CD4-positive, alpha-beta T cell treated with Interleukin-12 subunit alpha and Interleukin-12 subunit beta, for 1 hour (primary cell): ENCODE measurements around the gene GPR108.
A peak's percentile ranks its signal among the peaks of the same experiment; 100 is the strongest.
"Not testable (repeated sequence)": the region's sequence is repeated elsewhere in the genome, so short reads cannot be mapped to it uniquely, and the experiment has no call there.

Experiments
- DNase-seq: peaks from one replicate; pipeline ENCODE4 v3.0.0-alpha.2; 2020

The GPR108 gene

GRCh38 chr19:6760606-6761005 lies 23.2 kb upstream of the GPR108 start:
- DNase-seq = no peak

GRCh38 chr19:6754653-6755463 lies 17.5 kb upstream of the GPR108 start:
- DNase-seq = no peak

- DNase-seq = no peak
These were observed 16.8 kb upstream of the GPR108 start for GRCh38 chr19:6754136-6754535.

- DNase-seq = peak; percentile 84
These were observed 16.0 kb upstream of the GPR108 start for GRCh38 chr19:6753178-6754031.

- no peak for DNase-seq
These were observed 15.1 kb upstream of the GPR108 start for GRCh38 chr19:6752256-6753177.

- DNase-seq = no peak
These were observed 13.8 kb upstream of the GPR108 start for GRCh38 chr19:6751189-6751588.

GRCh38 chr19:6750062-6750461 lies 12.7 kb upstream of the GPR108 start:
- no peak for DNase-seq

- not testable (repeated sequence) for DNase-seq
These were observed 11.2 kb upstream of the GPR108 start for GRCh38 chr19:6748543-6748942.

- no peak for DNase-seq
These were observed 8.6 kb upstream of the GPR108 start for GRCh38 chr19:6745965-6746364.

- DNase-seq = no peak
These were observed 7.3 kb upstream of the GPR108 start for GRCh38 chr19:6744381-6745301.

- DNase-seq = no peak
These were observed 6.5 kb upstream of the GPR108 start for GRCh38 chr19:6743714-6744380.

GRCh38 chr19:6743066-6743465 lies 5.7 kb upstream of the GPR108 start:
- no peak for DNase-seq

GRCh38 chr19:6740589-6741343 lies 3.4 kb upstream of the GPR108 start:
- DNase-seq = no peak

- no peak for DNase-seq
These were observed 2.7 kb upstream of the GPR108 start for GRCh38 chr19:6739883-6740588.

GRCh38 chr19:6739390-6739882 lies 2.1 kb upstream of the GPR108 start, which contains the start of gene TRIP10:
TRIP10 (plus strand) TSS chr19:6739680; CDS start chr19:6739762, 82 bp downstream.
- DNase-seq = peak; percentile 89

- DNase-seq = peak; percentile 36
These were observed 1.5 kb upstream of the GPR108 start for GRCh38 chr19:6738787-6739389.

GRCh38 chr19:6737873-6738786 lies 750 bp upstream of the GPR108 start:
- peak; percentile 84 for DNase-seq

- DNase-seq = no peak
These were observed 480 bp downstream of the GPR108 start for GRCh38 chr19:6736917-6737283.
